ENCODE data around the gene PEX26.

GRCh38 chr22:18148293-18148965 lies 70.6 kb downstream of the PEX26 start:
- no peak for TF ChIP-seq CTCF (conservative IDR thresholded peaks at IDR 0.05; ENCODE audit: low read depth, low read length)
- TF ChIP-seq EZH2phosphoT487 (IDR thresholded peaks at IDR 0.05; ENCODE audit: borderline replicate concordance, low read length) = no peak
- TF ChIP-seq EZH2 (IDR thresholded peaks at IDR 0.05; ENCODE audit: low read length, unreplicated experiment) = no peak

Data from PC-3 (cell line).